UCSD-AML1 (cell line): ENCODE measurements around the gene WBP11.

Experiments used
- DNase-seq: peaks from one replicate; lab custom pipeline; 2025; ENCODE audit not compliant: unreplicated experiment; lab: John Stamatoyannopoulos, UW

The WBP11 gene

GRCh38 chr12:14803011-14803829, at the start of gene WBP11, which contains the start of gene C12orf60:
Gene WBP11, minus strand, starts transcription at chr12:14803478. Its CDS starts 2,095 bp downstream, at chr12:14801383.
Gene C12orf60, plus strand, starts transcription at chr12:14803670. Its CDS starts 19,266 bp downstream, at chr12:14822936.
- peak; percentile 88 for DNase-seq

GRCh38 chr12:14852880-14853279, 49.6 kb upstream of the WBP11 start:
- no peak for DNase-seq

DNA sequence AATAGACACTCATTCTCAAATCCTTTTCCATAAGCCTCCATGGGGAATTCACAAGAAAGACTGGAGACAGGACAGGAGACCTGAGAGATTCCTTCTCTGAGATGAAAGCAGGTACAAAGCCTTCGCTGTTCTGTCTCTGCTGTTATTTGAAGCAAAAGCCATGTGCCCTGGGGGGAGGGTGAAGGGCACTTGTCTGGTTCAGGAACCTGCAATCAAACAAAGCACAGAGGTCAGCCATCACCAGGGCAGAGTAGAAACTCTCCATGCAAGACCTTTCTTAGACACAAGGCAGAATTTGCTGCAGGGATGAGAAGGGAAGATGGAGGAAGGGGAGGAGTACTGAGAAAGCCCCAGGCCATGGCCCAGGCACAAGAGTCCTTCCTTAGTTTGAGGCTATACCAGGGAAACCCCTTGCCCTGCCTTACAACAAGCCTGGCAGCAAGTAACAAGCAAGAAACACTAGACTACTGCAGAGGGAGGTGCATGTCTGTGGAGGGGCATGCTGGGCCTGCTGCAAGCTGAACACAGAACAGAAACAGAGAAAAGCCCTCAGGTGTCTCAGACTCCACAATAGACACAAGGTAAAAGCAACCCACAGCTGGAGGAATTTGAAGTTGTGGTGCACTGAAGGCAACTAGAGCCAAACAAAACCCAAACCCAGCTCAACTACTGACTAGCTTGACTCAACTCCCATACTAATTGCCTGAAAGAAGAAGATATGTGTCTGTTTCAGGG, 47.8 kb upstream of the WBP11 start:
- DNase-seq = no peak

DNA sequence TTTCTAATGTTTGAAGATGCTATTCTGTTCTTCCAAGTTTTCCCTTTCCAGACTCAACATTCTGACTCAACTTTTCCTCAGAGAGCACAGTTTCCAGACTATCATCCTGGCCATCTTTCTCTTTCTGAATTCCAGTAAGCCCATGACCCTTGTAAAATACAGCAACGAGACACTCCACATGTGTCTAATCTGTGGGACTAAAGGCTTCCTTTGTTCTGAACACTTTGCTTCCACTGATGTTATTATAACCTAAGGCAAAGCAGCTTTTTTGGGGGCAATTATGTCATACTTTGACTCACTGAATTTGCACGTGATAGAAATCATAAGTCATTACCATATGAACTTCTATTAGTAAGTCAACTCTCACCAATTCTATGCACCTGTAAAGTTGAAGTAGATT, 46.4 kb upstream of the WBP11 start:
- no peak for DNase-seq

DNA sequence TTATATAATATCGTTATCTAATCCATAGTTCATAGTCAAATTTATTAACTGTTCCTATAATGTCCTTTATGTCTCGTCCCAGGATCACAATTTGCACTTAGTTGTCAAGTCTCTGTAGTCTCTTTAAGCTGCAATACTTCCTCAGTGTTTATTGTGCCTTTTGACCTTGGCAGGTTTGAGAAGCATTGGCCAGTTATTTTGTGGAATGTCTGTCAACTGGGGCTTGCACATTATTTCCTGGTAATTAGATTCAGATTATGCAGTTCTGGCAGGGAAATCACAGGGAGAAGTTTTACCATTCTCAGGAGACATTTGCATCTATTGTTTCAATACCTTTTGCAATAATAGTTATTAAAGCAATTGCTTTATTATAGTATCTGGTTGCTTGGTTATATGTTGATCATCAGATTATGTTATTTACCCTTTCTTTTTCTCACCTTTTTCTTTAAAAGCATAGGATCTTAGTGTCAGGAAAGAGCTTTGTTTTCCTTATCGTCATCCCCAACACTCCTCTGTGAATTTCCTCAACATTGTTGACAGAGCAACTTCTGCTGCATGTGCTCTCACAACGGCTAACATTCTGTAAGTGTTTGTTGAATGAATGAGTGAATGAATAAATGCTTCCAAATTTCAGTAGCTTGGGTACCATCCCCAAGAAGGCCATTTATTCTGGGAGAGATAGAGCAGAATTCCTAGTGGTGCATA, 43.8 kb upstream of the WBP11 start:
- no peak for DNase-seq

DNA sequence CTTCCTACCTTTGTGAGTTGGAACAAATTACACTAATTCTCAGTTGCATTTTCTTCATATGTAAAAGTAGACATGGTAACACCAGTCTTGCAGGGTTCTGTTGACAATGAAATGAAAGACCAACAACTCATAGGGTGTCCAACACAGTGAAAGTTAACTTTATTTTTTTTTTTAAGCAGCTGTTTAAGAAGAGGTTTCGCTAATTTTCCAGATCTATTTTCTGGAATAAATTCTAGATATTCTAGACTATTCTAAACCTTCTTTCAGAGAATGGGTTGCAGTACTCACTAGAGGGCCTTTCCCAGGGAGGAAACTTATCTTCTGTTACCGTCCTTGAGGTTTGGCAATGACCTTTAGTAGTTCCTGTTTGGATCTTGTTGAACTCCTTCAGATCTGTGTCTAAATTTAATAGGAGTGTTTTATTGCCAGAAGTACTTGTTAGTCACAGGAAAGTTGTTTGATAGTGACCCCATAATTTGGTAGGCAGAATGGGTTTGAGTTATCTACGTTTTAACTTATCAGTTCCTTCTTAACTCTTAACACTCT, 42.8 kb upstream of the WBP11 start:
- no peak for DNase-seq

- no peak for DNase-seq
These were observed 42.1 kb upstream of the WBP11 start for GRCh38 chr12:14845350-14845750.

GRCh38 chr12:14844401-14844800, 41.1 kb upstream of the WBP11 start:
- DNase-seq = no peak

DNA sequence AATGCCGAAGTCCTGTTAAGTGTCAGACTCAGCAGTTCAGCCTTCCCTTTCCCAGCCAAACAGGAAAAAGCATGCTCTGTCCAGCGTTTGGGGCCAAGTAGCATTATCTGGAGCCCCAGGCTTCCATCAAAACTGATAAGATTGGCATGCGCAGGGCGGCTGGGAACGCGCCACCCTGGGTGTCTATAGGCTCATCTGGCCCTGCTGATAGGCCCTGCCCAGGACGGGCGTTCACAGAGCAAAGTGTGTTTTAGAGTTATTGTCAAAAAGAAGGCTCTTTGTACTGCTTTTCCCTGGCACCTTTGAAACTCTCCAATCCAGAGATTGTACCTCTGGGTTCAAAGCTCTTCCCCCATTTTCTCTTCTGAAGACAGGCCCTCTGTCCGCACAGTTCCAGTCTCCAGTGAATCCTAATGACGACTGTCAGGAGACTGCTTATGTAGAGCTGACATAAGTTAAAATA, 40.2 kb upstream of the WBP11 start, which contains the start of gene ART4:
ART4 (minus strand) TSS at position 102 of the 463 bp plus-strand sequence. CDS start 413 bp downstream, outside the sequence.
- DNase-seq = no peak

DNA sequence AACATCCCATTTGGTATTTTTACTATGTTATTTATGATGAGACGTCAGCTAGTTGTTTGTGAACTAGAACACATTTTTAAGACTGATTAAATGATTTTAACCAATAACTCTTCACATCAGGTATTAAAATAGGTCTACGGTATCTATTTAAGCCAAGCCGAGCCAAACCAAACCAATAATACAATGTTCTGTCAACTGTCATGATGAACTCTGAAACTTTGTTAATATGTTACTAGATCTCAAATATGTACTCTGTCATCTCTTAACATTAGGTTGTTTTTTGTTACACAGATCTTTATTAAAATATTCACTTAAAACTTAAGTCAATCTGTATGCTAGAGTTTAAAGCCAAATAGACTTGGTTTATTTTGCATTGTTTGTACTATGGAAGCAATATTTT, 39.0 kb upstream of the WBP11 start:
- DNase-seq = no peak

GRCh38 chr12:14841761-14842160, 38.5 kb upstream of the WBP11 start:
- DNase-seq = no peak

DNA sequence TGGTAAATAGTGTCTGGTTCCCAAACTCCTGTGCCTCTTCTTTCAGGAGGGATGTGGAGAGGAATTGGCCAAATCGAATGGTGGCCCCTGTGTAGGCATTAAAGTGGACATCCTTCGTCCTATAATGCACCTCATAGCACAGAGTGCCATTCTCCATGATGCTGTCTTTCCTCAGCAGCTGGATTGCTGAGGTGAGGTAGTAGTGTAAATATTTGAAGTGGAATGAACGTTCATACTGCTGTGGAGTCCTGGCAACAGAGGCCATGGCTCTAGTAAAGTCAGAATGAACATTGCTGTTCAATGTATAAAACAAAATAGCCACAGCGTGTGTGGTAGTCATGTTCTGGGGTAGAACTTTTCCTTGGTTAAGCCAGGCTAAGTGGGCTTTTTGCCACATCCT, 37.3 kb upstream of the WBP11 start:
- no peak for DNase-seq

GRCh38 chr12:14839262-14839661, 36.0 kb upstream of the WBP11 start:
- no peak for DNase-seq

GRCh38 chr12:14836336-14837210, 33.3 kb upstream of the WBP11 start:
- no peak for DNase-seq

DNA sequence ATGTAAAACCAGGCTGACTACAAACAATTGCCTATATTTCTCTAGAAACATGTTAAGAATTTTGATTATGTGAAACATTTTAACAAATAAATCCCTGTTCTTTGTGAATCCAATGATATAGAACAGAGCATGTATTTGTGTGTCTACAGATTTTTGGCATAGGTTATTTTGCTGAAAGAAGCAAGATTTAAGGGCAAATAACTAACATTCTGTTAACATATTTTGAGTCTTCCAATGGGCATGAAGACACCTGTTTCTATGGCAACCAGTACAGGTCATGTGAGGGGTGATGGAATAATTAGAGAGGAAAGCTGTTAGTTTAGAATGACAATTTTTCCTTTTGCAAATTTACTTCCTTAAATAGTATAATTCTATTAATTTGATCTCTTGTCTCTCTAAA, 31.2 kb upstream of the WBP11 start:
- no peak for DNase-seq

- no peak for DNase-seq
These were observed 30.7 kb upstream of the WBP11 start for GRCh38 chr12:14833952-14834351.

- DNase-seq = no peak
These were observed 30.1 kb upstream of the WBP11 start for GRCh38 chr12:14833336-14833735.

DNA sequence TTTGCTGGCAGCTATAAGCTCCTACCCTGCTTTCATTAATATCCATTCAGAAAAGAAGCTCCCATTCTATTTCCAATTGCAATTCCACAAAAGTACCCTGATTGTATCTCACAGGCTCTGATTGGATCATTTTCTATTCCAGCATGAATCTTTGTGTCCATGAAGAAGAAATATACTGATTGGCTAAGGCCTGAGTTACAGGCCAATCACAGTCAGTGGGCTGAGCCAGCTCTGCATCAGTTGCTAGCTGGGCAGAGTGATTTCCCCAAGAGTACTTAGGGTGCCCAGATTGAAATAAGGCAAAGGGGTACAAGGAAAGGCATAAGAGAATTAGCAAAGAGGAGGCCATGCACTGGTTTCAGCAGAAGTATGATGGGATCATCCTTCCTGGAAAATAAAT, 25.6 kb upstream of the WBP11 start:
- DNase-seq = no peak

DNA sequence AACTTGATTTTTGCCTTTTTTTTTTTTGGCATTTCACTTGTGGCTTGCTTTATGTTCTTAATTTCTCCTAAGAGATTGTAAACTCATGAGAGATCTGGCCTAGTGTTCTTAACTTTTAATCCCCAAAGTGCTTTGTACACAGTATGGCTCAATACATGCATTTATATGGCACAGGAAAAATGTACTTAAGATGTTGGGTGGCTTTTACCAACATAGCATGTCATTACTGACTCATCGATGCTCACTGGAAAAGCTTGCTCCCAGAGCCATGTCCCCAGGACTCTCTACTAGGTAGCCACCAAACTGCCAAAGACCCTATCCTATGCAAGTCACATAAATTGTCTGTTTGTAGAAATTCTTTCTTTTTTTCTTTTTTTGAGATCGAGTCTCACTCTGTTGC, 23.8 kb upstream of the WBP11 start:
- DNase-seq = no peak

DNA sequence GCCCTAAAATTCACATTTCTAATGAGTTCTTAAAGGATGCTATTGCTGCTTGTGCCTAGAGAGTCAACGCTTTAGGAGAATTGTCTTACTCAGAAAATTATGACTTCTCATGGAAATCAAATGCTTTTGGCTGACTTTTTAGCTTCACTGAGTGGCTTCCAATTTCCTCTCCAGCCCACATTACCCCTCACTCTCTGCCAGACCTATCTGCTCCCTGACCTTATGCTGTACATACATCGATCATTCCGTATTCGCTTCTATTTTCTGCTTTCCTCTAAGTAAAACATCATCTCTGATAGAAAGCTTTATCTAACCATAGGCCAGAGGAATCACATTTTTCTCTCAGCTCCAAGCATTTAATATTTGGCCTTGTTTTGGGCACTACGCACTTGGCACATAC, 23.2 kb upstream of the WBP11 start:
- no peak for DNase-seq
